Keratinocyte (primary cell): ENCODE results near the gene TARDBP. TPM values are rescaled to one million over a fixed set of nuclear protein-coding genes. Genes with fewer than 3 reads are reported as not detected.
"Not testable (repeated sequence)": the region's sequence is repeated elsewhere in the genome, so short reads cannot be mapped to it uniquely, and the experiment has no call there.

Experiments used
- DNase-seq: peaks from one replicate; pipeline ENCODE4 v3.0.0-alpha.2; 2011; ENCODE audit warnings: low read depth, missing footprints, low spot score
- FAIRE-seq: peaks from 2 replicates; lab custom pipeline; 2011; peaks lifted over from hg19 to GRCh38; lab: Jason Lieb, UNC
- H2AFZ ChIP-seq: 2 replicates; pipeline ENCODE4 v1.6.0; 2012; ENCODE audit warnings: low read length, control low read depth, inconsistent platforms; ENCODE audit not compliant: control insufficient read depth
- H3K27ac ChIP-seq: 2 replicates; pipeline ENCODE4 v1.5.1; 2011; ENCODE audit warnings: low read length; ENCODE audit not compliant: control insufficient read depth, insufficient read depth
- H3K27me3 ChIP-seq: 3 replicates; pipeline ENCODE4 v1.6.0; 2011; ENCODE audit warnings: low read length; ENCODE audit not compliant: control insufficient read depth, insufficient read depth; ENCODE audit errors: extremely low read depth
- H3K36me3 ChIP-seq, 2 experiments: 2 replicates in 1 of 2; 3 replicates in 1 of 2; pipeline ENCODE4 v1.5.1; 2011; ENCODE audit warnings: low read length in 2 of 2, mild to moderate bottlenecking in 1 of 2; ENCODE audit not compliant: control insufficient read depth in 2 of 2, insufficient read depth in 2 of 2; ENCODE audit errors: extremely low read depth in 1 of 2
- H3K4me1 ChIP-seq: 3 replicates; pipeline ENCODE4 v1.5.1; 2011; ENCODE audit warnings: low read length; ENCODE audit not compliant: control insufficient read depth, insufficient read depth; ENCODE audit errors: extremely low read depth
- H3K4me2 ChIP-seq: 3 replicates; pipeline ENCODE4 v1.6.0; 2011; ENCODE audit warnings: low read depth, low read length; ENCODE audit not compliant: control insufficient read depth, insufficient read depth; ENCODE audit errors: extremely low read depth
- H3K4me3 ChIP-seq, 3 experiments: fragments of 200-600 bp in 1 of 3; sonication (generic) in 1 of 3; 2 replicates in 2 of 3; 3 replicates in 1 of 3; pipeline ENCODE4 v1.5.1; 2011 to 2016; ENCODE audit warnings: low read length in 3 of 3, mild to moderate bottlenecking in 3 of 3, control low read depth in 2 of 3, inconsistent platforms in 1 of 3, low read depth in 1 of 3, mixed read lengths in 1 of 3, mixed run types in 1 of 3, moderate library complexity in 1 of 3; ENCODE audit not compliant: control insufficient read depth in 2 of 3, insufficient read depth in 2 of 3; ENCODE audit errors: extremely low read depth in 1 of 3
- H3K79me2 ChIP-seq: 2 replicates; pipeline ENCODE4 v1.6.0; 2012; ENCODE audit warnings: low read length; ENCODE audit not compliant: control insufficient read depth, insufficient read depth
- H3K9ac ChIP-seq: 3 replicates; pipeline ENCODE4 v1.6.0; 2011; ENCODE audit warnings: low read length; ENCODE audit not compliant: control insufficient read depth, insufficient read depth; ENCODE audit errors: extremely low read depth
- H3K9me1 ChIP-seq: 3 replicates; pipeline ENCODE4 v1.6.0; 2011; ENCODE audit warnings: low read length; ENCODE audit not compliant: control insufficient read depth, insufficient read depth; ENCODE audit errors: extremely low read depth
- H3K9me3 ChIP-seq: 2 replicates; pipeline ENCODE4 v1.5.1; 2012; ENCODE audit warnings: low read depth, low read length; ENCODE audit not compliant: control insufficient read depth
- H4K20me1 ChIP-seq: 3 replicates; pipeline ENCODE4 v1.6.0; 2011; ENCODE audit warnings: low read length; ENCODE audit not compliant: control insufficient read depth, insufficient read depth; ENCODE audit errors: extremely low read depth
- CTCF ChIP-seq, 3 experiments: IDR thresholded peaks in 1 of 3; conservative IDR thresholded peaks in 1 of 3; optimal IDR thresholded peaks in 1 of 3; 2 replicates in 2 of 3; 3 replicates in 1 of 3; pipeline versions ENCODE3 to v1.5.1; 2011; ENCODE audit warnings: low read length in 3 of 3, mild to moderate bottlenecking in 3 of 3, moderate library complexity in 2 of 3, control low read depth in 1 of 3, inconsistent platforms in 1 of 3; ENCODE audit not compliant: insufficient read depth in 2 of 3; ENCODE audit errors: extremely low read depth in 1 of 3
- EZH2 ChIP-seq: IDR thresholded peaks from one replicate; pipeline ENCODE4 v1.6.1; 2012; ENCODE audit warnings: inconsistent platforms, mild to moderate bottlenecking, low read length, moderate library complexity
- dilution Hi-C: fragments of 300-500 bp; cut with MboI; formaldehyde crosslinking; loops from one replicate; pipeline ENCODE4 v1.7.0; 2020; ENCODE audit warnings: low sequenced_read_pairs; ENCODE audit not compliant: extremely low pct_ligation_motif_present
- polyA plus RNA-seq, 5 experiments: library from polyadenylated mRNA; depleted of rRNA in 3 of 5; stranded (reverse) in 3 of 5; stranded (forward) in 1 of 5; unstranded in 1 of 5; fragments of >200 nt; gene quantifications; 1 replicate in 1 of 5; 2 replicates in 3 of 5; 3 replicates in 1 of 5; pipeline versions ENCODE4 v1.2.1 to v1.2.3, GENCODE V29; 2011 to 2012; ENCODE audit warnings: missing spikeins in 2 of 5, low read depth in 1 of 5, low replicate concordance in 1 of 5

The TARDBP gene
- polyA plus RNA-seq, 1 donor (not counting 4 experiments of a cell fraction or from before 2014, with no cell fraction given), result 177 TPM

GRCh38 chr1:11037740-11038182, 25.3 kb downstream of the TARDBP start:
- no peak overlapping the region for H3K4me2 ChIP-seq
- H3K27me3 ChIP-seq, result no peaks in the 10 kb centered on the region
- no peaks in the 10 kb centered on the region for H3K36me3 ChIP-seq
- H3K27ac ChIP-seq, result no peak overlapping the region
- no peak overlapping the region for H3K4me3 ChIP-seq
- H3K79me2 ChIP-seq, result no peaks in the 10 kb centered on the region
- dilution Hi-C loops, result no loop called here
- H3K9me3 ChIP-seq, result no peaks in the 10 kb centered on the region
- H3K9ac ChIP-seq, result no peak overlapping the region
- no peak overlapping the region for H2AFZ ChIP-seq
- H4K20me1 ChIP-seq, result no peaks in the 10 kb centered on the region
- peaks cover 3% of the 10 kb centered on the region for H3K4me1 ChIP-seq
- TF ChIP-seq EZH2 (no peak), CTCF (optimal IDR thresholded peaks at IDR 0.05 in 1 of 3, IDR thresholded peaks at IDR 0.05 in 1 of 3, conservative IDR thresholded peaks at IDR 0.05 in 1 of 3; ENCODE audit: extremely low read depth in 1 of 3, insufficient read depth in 2 of 3, low read length in 3 of 3) (peak; percentile 93 to 99 (median 98))
- H3K9me1 ChIP-seq, result no peaks in the 10 kb centered on the region
- DNase-seq, result peak; percentile 69
- no peak for FAIRE-seq

- dilution Hi-C loops, result no loop called here
- Histone ChIP-seq H3K4me3 (no peak overlapping the region), H3K9me1 (no peaks in the 10 kb centered on the region), H3K27ac (no peak overlapping the region), H3K27me3 (no peaks in the 10 kb centered on the region), H4K20me1 (no peaks in the 10 kb centered on the region), H3K9me3 (no peaks in the 10 kb centered on the region), H3K4me1 (peaks cover 3% of the 10 kb centered on the region), H3K4me2 (no peak overlapping the region), H3K9ac (no peak overlapping the region), H3K79me2 (no peaks in the 10 kb centered on the region), H3K36me3 (no peaks in the 10 kb centered on the region), H2AFZ (no peak overlapping the region)
- no peak for DNase-seq
- no peak for TF ChIP-seq EZH2
- no peak for TF ChIP-seq CTCF (optimal IDR thresholded peaks at IDR 0.05 in 1 of 3, IDR thresholded peaks at IDR 0.05 in 1 of 3, conservative IDR thresholded peaks at IDR 0.05 in 1 of 3; ENCODE audit: extremely low read depth in 1 of 3, insufficient read depth in 2 of 3, low read length in 3 of 3)
- FAIRE-seq, result no peak
Measured at GRCh38 chr1:11039351-11040104, 27.1 kb downstream of the TARDBP start.

- H3K27ac ChIP-seq, H4K20me1 ChIP-seq, H3K4me2 ChIP-seq, DNase-seq, H3K79me2 ChIP-seq, H3K4me3 ChIP-seq, H2AFZ ChIP-seq, dilution Hi-C loops, H3K27me3 ChIP-seq, H3K9me3 ChIP-seq, FAIRE-seq, H3K36me3 ChIP-seq, H3K9me1 ChIP-seq, H3K9ac ChIP-seq, H3K4me1 ChIP-seq: not testable (repeated sequence)
Measured at GRCh38 chr1:11040105-11040429, 27.6 kb downstream of the TARDBP start.
